ENCODE data around the gene VSTM4. TPM values are rescaled to one million over a fixed set of nuclear protein-coding genes. Genes with fewer than 3 reads are reported as not detected.

The VSTM4 gene
- total RNA-seq, 2 experiments from 2014 or later: 0.16 TPM; not detected in 1

GRCh38 chr10:48970654-48971053, 144.7 kb downstream of the VSTM4 start:
- ATAC-seq (no peak), DNase-seq (no peak)
- CTCF ChIA-PET: no interaction called here
- Mint-ChIP-seq H3K27ac (no peak overlapping the region), H3K4me3 (no peak overlapping the region), H3K9me3 (ENCODE audit: low read depth) (no peaks in the 10 kb centered on the region), H3K36me3 (no peaks in the 10 kb centered on the region), H3K27me3 (peaks cover 3% of the 10 kb centered on the region), H3K4me1 (peaks cover 2% of the 10 kb centered on the region)

GRCh38 chr10:48970046-48970445, 145.3 kb downstream of the VSTM4 start:
- Mint-ChIP-seq H3K36me3 (no peaks in the 10 kb centered on the region), H3K9me3 (ENCODE audit: low read depth) (no peaks in the 10 kb centered on the region), H3K27me3 (peaks cover 3% of the 10 kb centered on the region), H3K27ac (no peak overlapping the region), H3K4me3 (no peak overlapping the region), H3K4me1 (peaks cover 2% of the 10 kb centered on the region)
- ATAC-seq (no peak), DNase-seq (no peak)
- CTCF ChIA-PET: no interaction called here

- H3K27ac Mint-ChIP-seq: no peak overlapping the region
- no peaks in the 10 kb centered on the region for H3K36me3 Mint-ChIP-seq
- H3K9me3 Mint-ChIP-seq (ENCODE audit: low read depth): no peaks in the 10 kb centered on the region
- no peak for DNase-seq
- CTCF ChIA-PET: no interaction called here
- H3K27me3 Mint-ChIP-seq: peaks cover 3% of the 10 kb centered on the region
- ATAC-seq: no peak
- no peak overlapping the region for H3K4me3 Mint-ChIP-seq
- peaks cover 2% of the 10 kb centered on the region for H3K4me1 Mint-ChIP-seq
Measured at GRCh38 chr10:48968036-48968435, 147.3 kb downstream of the VSTM4 start.

- Mint-ChIP-seq H3K36me3 (no peaks in the 10 kb centered on the region), H3K4me3 (no peak overlapping the region), H3K27ac (no peak overlapping the region), H3K27me3 (peaks cover 10% of the 10 kb centered on the region), H3K4me1 (no peaks in the 10 kb centered on the region), H3K9me3 (ENCODE audit: low read depth) (no peaks in the 10 kb centered on the region)
- DNase-seq: no peak
- no peak for ATAC-seq
- CTCF ChIA-PET: no interaction called here
Measured at GRCh38 chr10:48965460-48965859, 149.9 kb downstream of the VSTM4 start.

Small RNA genes lying within 50 kb of the gene (microRNA-seq; reads per million reads assigned to microRNA genes)
- gene MIR4294: not detected

Other genes starting within 250 kb of the VSTM4 start
- not detected for gene LRRC18, start 175.7 kb downstream of the VSTM4 start, total RNA-seq
- not detected for gene FAM170B, start 18.5 kb upstream of the VSTM4 start, total RNA-seq
- 10 to 100 TPM; 44.9 to 72.0 TPM for gene TMEM273, start 72.9 kb upstream of the VSTM4 start, total RNA-seq
- not detected for gene C10orf71, start 183.6 kb upstream of the VSTM4 start, total RNA-seq

Measured in activated CD8-positive, alpha-beta memory T cell treated with anti-CD3 and anti-CD28 coated beads, Interleukin-2, amount 10 ng/mL, durations not matched to agents 7 days and 5 days (primary cell).